Esophagus (tissue), 2 donors: Measurements from ENCODE around the gene TYSND1. TPM values are rescaled to one million over a fixed set of nuclear protein-coding genes. Genes with fewer than 3 reads are reported as not detected.
"Not testable (repeated sequence)": the region's sequence is repeated elsewhere in the genome, so short reads cannot be mapped to it uniquely, and the experiment has no call there.

Experiments used
- H3K27ac ChIP-seq, 2 donors: one replicate each; pipeline ENCODE4 v1.5.1; 2013; ENCODE audit warnings: low read depth in 2 of 2, mild to moderate bottlenecking in 2 of 2, inconsistent platforms in 1 of 2, low read length in 1 of 2, moderate library complexity in 1 of 2
- H3K27me3 ChIP-seq, 2 donors: one replicate each; pipeline ENCODE4 v1.6.1; 2013; ENCODE audit warnings: low read length in 2 of 2, control low read depth in 1 of 2, mild to moderate bottlenecking in 1 of 2; ENCODE audit not compliant: insufficient read depth in 2 of 2, control insufficient read depth in 1 of 2
- H3K36me3 ChIP-seq, 2 donors: one replicate each; pipeline ENCODE4 v1.6.1; 2013; ENCODE audit warnings: low read length in 1 of 2; ENCODE audit not compliant: control insufficient read depth in 2 of 2, insufficient read depth in 2 of 2
- H3K4me1 ChIP-seq, 2 donors: one replicate each; pipeline ENCODE4 v1.6.1; 2013; ENCODE audit warnings: low read length in 1 of 2; ENCODE audit not compliant: control insufficient read depth in 2 of 2, insufficient read depth in 2 of 2
- H3K4me3 ChIP-seq, 2 donors: one replicate each; pipeline ENCODE4 v1.5.1; 2013; ENCODE audit warnings: low read length in 2 of 2, mild to moderate bottlenecking in 2 of 2, low read depth in 1 of 2, moderate library complexity in 1 of 2
- H3K9me3 ChIP-seq, 2 donors: one replicate each; pipeline ENCODE4 v1.6.1; 2013; ENCODE audit warnings: mild to moderate bottlenecking in 2 of 2, low read depth in 1 of 2, low read length in 1 of 2, moderate library complexity in 1 of 2; ENCODE audit not compliant: control insufficient read depth in 2 of 2, insufficient read depth in 1 of 2
- WGBS, 2 donors: extraction: QIAGEN DNeasy Blood & Tissue Kit; methylation state at CpG; one replicate each; pipeline ENCODE4 v1.1.7; 2013; 5-methylcytosine and 5-hydroxymethylcytosine counted together
- polyA plus RNA-seq, 2 donors: library from polyadenylated mRNA; stranded (reverse); fragments of 200-250 nt; gene quantifications; one replicate each; pipeline ENCODE4 v1.2.3, GENCODE V29; 2013
- donor health status: healthy with polysubstance abuse.
- donor health status: Bipolar disorder and iron deficiency.

Gene TYSND1
- polyA plus RNA-seq, 2 donors: 13.6 to 17.5 TPM

DNA sequence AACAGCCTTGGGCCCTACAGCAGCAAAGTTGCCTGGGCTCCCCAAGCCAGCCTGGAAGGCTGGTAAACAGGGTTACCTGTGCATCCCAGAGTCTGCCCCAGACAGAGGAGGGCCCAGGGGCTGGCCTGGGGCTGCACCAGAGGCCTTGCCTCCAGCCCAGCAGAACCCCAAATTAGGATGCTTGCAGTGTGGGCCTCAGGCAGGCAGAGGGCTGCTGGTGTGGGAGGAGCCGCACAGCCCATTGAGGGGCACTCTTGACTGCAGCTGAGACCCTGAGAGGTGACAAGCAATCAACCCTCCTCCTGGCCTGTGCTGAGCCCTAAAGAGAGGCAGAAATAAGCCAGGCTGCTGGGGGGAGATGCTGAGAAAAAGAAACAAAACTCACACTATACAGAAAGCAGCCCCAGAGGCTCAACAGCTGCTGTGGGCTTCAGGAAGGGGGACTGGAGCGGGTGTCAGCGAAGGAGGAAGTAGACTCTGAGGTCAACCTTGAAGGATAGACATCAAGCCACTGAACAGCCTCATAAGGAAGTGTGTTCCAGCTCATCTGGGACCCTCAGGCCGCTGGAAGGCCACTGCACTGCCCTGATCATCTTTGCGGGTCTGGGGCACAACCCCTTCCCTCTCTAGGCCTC lies 20.5 kb downstream of the TYSND1 start:
- Histone ChIP-seq H3K4me1 (peaks cover 4 to 9% of the 10 kb centered on the region in 2 donors), H3K4me3 (no peak overlapping the region), H3K27ac (peak overlapping the region in 1 of 2 donors; percentile 18), H3K9me3 (no peaks in the 10 kb centered on the region), H3K36me3 (peaks cover 0 to 5% of the 10 kb centered on the region in 2 donors), H3K27me3 (no peaks in the 10 kb centered on the region)
- 74 to 89% methylated on average over 5 of the region's 5 CpGs for WGBS, 2 donors

- H3K4me3 ChIP-seq: no peak overlapping the region
- peak overlapping the region in 1 of 2 donors; percentile 51 for H3K27ac ChIP-seq
- H3K9me3 ChIP-seq: no peaks in the 10 kb centered on the region
- peaks cover 4 to 16% of the 10 kb centered on the region in 2 donors for H3K4me1 ChIP-seq
- no peaks in the 10 kb centered on the region for H3K27me3 ChIP-seq
- peaks cover 0 to 5% of the 10 kb centered on the region in 2 donors for H3K36me3 ChIP-seq
- 72 to 76% methylated on average over 3 of the region's 3 CpGs for WGBS, 2 donors
Observed at GRCh38 chr10:70124918-70125317, 21.6 kb downstream of the TYSND1 start.

DNA sequence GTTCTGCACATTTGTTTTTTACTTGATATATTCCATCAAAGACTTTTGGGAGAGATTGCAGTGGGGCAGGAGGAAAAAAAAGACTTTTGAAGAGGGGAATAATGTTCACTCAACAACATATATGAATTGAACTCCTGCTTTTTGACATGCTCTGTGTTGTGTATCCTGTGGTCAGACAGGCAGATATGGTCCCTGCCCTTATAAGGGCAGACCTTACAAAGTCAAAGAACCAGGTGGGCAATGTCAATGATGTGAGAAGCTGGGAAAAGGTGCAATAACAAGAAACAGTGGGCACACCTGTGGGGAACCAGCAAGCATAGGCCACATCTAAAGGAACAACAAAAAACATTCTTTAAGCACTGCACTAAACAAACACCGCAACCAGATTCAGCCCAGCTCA lies 22.1 kb downstream of the TYSND1 start:
- Histone ChIP-seq H3K9me3 (no peaks in the 10 kb centered on the region), H3K4me3 (no peak overlapping the region), H3K36me3 (peaks cover 0 to 5% of the 10 kb centered on the region in 2 donors), H3K27ac (peak overlapping the region in 1 of 2 donors; percentile 51), H3K27me3 (no peaks in the 10 kb centered on the region), H3K4me1 (peaks cover 4 to 16% of the 10 kb centered on the region in 2 donors)
- 100% methylated on average over 1 of the region's 1 CpG for WGBS, 2 donors

GRCh38 chr10:70123817-70124216 lies 22.7 kb downstream of the TYSND1 start:
- H3K4me3 ChIP-seq: no peak overlapping the region
- no peaks in the 10 kb centered on the region for H3K9me3 ChIP-seq
- peaks cover 0 to 5% of the 10 kb centered on the region in 2 donors for H3K36me3 ChIP-seq
- no peaks in the 10 kb centered on the region for H3K27me3 ChIP-seq
- H3K27ac ChIP-seq: peak overlapping the region in 1 of 2 donors; percentile 22
- 92 to 94% methylated on average over 10 of the region's 10 CpGs for WGBS, 2 donors
- H3K4me1 ChIP-seq: peaks cover 4 to 16% of the 10 kb centered on the region in 2 donors

GRCh38 chr10:70123166-70123565 lies 23.3 kb downstream of the TYSND1 start:
- Histone ChIP-seq H3K27ac (peak overlapping the region in 1 of 2 donors; percentile 22), H3K4me1 (peaks cover 4 to 16% of the 10 kb centered on the region in 2 donors)
- WGBS, 2 donors: 88 to 91% methylated on average over 8 to 9 of the region's 9 CpGs

GRCh38 chr10:70122742-70123141 lies 23.8 kb downstream of the TYSND1 start:
- 92% methylated on average over 5 of the region's 5 CpGs for WGBS, 2 donors
- Histone ChIP-seq H3K27ac (no peak overlapping the region), H3K9me3 (no peaks in the 10 kb centered on the region), H3K4me3 (no peak overlapping the region), H3K27me3 (no peaks in the 10 kb centered on the region), H3K4me1 (peaks cover 4 to 16% of the 10 kb centered on the region in 2 donors), H3K36me3 (peaks cover 0 to 5% of the 10 kb centered on the region in 2 donors)

More at GRCh38 chr10:70123166-70123565, 23.3 kb downstream of the TYSND1 start:
- H3K36me3 ChIP-seq, H3K27me3 ChIP-seq, H3K9me3 ChIP-seq, H3K4me3 ChIP-seq: not testable (repeated sequence)

DNA sequence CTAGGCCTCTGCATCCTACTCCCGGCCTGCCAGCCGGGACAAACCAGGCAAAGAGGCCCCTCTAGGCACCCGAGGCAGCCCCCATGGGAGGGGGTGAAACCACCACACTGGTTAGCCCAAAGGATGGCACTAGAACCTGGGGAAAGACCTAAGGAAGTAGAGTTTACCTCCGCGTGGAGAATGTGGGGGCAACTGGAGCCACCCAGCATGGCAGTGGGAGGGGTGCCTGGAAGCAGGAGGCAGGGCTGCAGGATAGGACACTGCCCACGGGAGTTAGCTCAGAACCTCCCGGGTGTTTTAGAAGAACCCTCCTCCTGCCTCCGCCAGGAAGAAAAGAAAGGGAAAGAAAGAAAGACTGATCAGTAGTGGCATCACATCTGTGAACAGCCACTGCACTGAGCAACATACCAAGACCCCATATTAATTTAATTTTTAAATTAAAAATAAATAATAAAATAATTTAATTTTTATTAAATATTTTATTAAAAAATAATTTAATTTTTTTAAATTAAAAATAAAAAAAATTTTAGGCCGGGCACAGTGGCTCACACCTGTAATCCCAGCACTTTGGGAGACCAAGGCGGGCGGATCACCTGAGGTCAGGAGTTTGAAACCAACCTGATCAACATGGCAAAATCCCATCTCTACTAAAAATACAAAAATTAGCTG lies 25.1 kb downstream of the TYSND1 start:
- no peaks in the 10 kb centered on the region for H3K27me3 ChIP-seq
- peaks cover 0 to 5% of the 10 kb centered on the region in 2 donors for H3K36me3 ChIP-seq
- H3K9me3 ChIP-seq: no peaks in the 10 kb centered on the region
- WGBS, 2 donors: 79 to 84% methylated on average over 11 of the region's 11 CpGs
- H3K27ac ChIP-seq: peak overlapping the region; percentile 9 to 40
- H3K4me3 ChIP-seq: no peak overlapping the region
- peaks cover 4 to 16% of the 10 kb centered on the region in 2 donors for H3K4me1 ChIP-seq

GRCh38 chr10:70120417-70120816 lies 26.1 kb downstream of the TYSND1 start:
- Histone ChIP-seq H3K4me3 (no peak overlapping the region), H3K9me3 (no peaks in the 10 kb centered on the region), H3K27me3 (no peaks in the 10 kb centered on the region), H3K27ac (peak overlapping the region; percentile 15 to 86), H3K4me1 (peaks cover 4 to 16% of the 10 kb centered on the region in 2 donors), H3K36me3 (peaks cover 0 to 5% of the 10 kb centered on the region in 2 donors)
- WGBS, 2 donors: 58 to 73% methylated on average over 6 of the region's 6 CpGs

DNA sequence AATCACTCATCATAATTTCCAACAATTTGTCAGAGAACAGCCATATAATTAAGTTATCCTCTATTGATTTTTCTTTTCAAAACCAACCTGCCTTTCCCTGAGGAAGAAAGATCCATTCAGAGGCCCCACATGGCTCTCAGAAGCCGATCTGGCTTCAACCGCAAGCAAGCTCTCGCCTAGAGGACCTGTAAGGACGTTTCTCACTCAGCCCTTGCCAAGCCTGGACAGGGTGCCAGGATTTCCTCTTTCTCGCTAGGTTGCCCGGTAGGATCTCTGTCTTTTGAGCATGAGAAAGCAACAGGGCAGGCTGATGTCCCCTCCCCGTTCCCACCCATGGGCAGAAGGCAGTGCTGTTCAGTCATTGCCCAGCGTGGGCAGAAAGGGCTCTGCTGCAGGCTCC lies 26.9 kb downstream of the TYSND1 start:
- peak overlapping the region; percentile 40 to 69 for H3K27ac ChIP-seq

More for the DNA sequence above, 26.9 kb downstream of the TYSND1 start:
- Histone ChIP-seq H3K4me3 (no peak overlapping the region), H3K27me3 (no peaks in the 10 kb centered on the region), H3K36me3 (peaks cover 4 to 10% of the 10 kb centered on the region in 2 donors), H3K9me3 (no peaks in the 10 kb centered on the region), H3K4me1 (peaks cover 4 to 14% of the 10 kb centered on the region in 2 donors)
- WGBS, 2 donors: 47 to 67% methylated on average over 8 of the region's 8 CpGs
